H9 (cell line): Measurements from ENCODE around the gene SGTA. TPM values are rescaled to one million over a fixed set of nuclear protein-coding genes. Genes with fewer than 3 reads are reported as not detected.

Experiments
- DNase-seq: peaks from one replicate; pipeline ENCODE4 v3.0.0-alpha.2; 2017
- H2AFZ ChIP-seq: one replicate; pipeline ENCODE4 v1.6.1; 2013; ENCODE audit warnings: mild to moderate bottlenecking, low read length, control low read depth, moderate library complexity
- H2AK5ac ChIP-seq: 2 replicates; pipeline ENCODE4 v1.6.1; 2013; ENCODE audit warnings: low read length, control low read depth, mixed read lengths; ENCODE audit not compliant: insufficient read length
- H2BK120ac ChIP-seq: one replicate; pipeline ENCODE4 v1.6.1; 2013; ENCODE audit warnings: low read depth, mild to moderate bottlenecking, low read length, control low read depth, inconsistent platforms; ENCODE audit not compliant: poor library complexity, severe bottlenecking
- H2BK12ac ChIP-seq: 2 replicates; pipeline ENCODE4 v1.6.1; 2013; ENCODE audit warnings: low read length, control low read depth, mixed read lengths, low read depth; ENCODE audit not compliant: insufficient read length
- H2BK15ac ChIP-seq: 2 replicates; pipeline ENCODE4 v1.6.1; 2013; ENCODE audit warnings: low read depth, low read length, control low read depth
- H2BK20ac ChIP-seq: one replicate; pipeline ENCODE4 v1.6.1; 2013; ENCODE audit warnings: low read depth, mild to moderate bottlenecking, low read length, control low read depth, inconsistent platforms; ENCODE audit not compliant: poor library complexity, severe bottlenecking
- H2BK5ac ChIP-seq: 2 replicates; pipeline ENCODE4 v1.6.1; 2013; ENCODE audit warnings: low read length, control low read depth, mixed read lengths; ENCODE audit not compliant: insufficient read length
- H3K14ac ChIP-seq: 2 replicates; pipeline ENCODE4 v1.6.1; 2013; ENCODE audit warnings: low read length, control low read depth; ENCODE audit not compliant: insufficient read depth
- H3K18ac ChIP-seq: 2 replicates; pipeline ENCODE4 v1.6.1; 2013; ENCODE audit warnings: low read depth, mild to moderate bottlenecking, mixed read lengths, low read length, control low read depth; ENCODE audit not compliant: insufficient read length
- H3K23ac ChIP-seq: 2 replicates; pipeline ENCODE4 v1.6.1; 2013; ENCODE audit warnings: low read length, control low read depth, mixed read lengths, low read depth; ENCODE audit not compliant: insufficient read length
- H3K23me2 ChIP-seq: 2 replicates; pipeline ENCODE4 v1.6.1; 2013; ENCODE audit warnings: low read depth, mild to moderate bottlenecking, mixed read lengths, low read length, control low read depth; ENCODE audit not compliant: insufficient read length, poor library complexity, severe bottlenecking
- H3K27ac ChIP-seq: 2 replicates; pipeline ENCODE4 v1.5.1; 2013; ENCODE audit warnings: low read length, control low read depth, mixed read lengths, low read depth; ENCODE audit not compliant: insufficient read length
- H3K27me3 ChIP-seq: 2 replicates; pipeline ENCODE4 v1.6.1; 2013; ENCODE audit warnings: low read length, control low read depth, inconsistent platforms; ENCODE audit not compliant: insufficient read depth
- H3K4ac ChIP-seq: 2 replicates; pipeline ENCODE4 v1.6.1; 2013; ENCODE audit warnings: low read depth, mild to moderate bottlenecking, control low read depth, inconsistent platforms, low read length, moderate library complexity
- H3K4me1 ChIP-seq: 2 replicates; pipeline ENCODE4 v1.6.1; 2013; ENCODE audit warnings: low read length, control low read depth, inconsistent platforms; ENCODE audit not compliant: insufficient read depth
- H3K4me2 ChIP-seq: 2 replicates; pipeline ENCODE4 v1.6.1; 2013; ENCODE audit warnings: low read length, control low read depth, mixed read lengths; ENCODE audit not compliant: insufficient read length, insufficient read depth
- H3K56ac ChIP-seq: 2 replicates; pipeline ENCODE4 v1.6.1; 2013; ENCODE audit warnings: low read depth, mild to moderate bottlenecking, mixed read lengths, low read length, control low read depth; ENCODE audit not compliant: insufficient read length
- H3K79me1 ChIP-seq: 2 replicates; pipeline ENCODE4 v1.6.1; 2013; ENCODE audit warnings: low read depth, mild to moderate bottlenecking, moderate library complexity, low read length, control low read depth, inconsistent platforms; ENCODE audit not compliant: insufficient read depth, poor library complexity, severe bottlenecking
- H3K79me2 ChIP-seq: 2 replicates; pipeline ENCODE4 v1.6.1; 2013; ENCODE audit warnings: low read length, control low read depth, inconsistent platforms; ENCODE audit not compliant: insufficient read depth
- H3K9ac ChIP-seq: 2 replicates; pipeline ENCODE4 v1.6.1; 2013; ENCODE audit warnings: low read length, control low read depth, mixed read lengths; ENCODE audit not compliant: insufficient read length; ENCODE audit errors: extremely low read depth
- H3K9me3 ChIP-seq: one replicate; pipeline ENCODE4 v1.6.1; 2013; ENCODE audit warnings: low read depth, low read length, inconsistent platforms; ENCODE audit not compliant: control insufficient read depth
- H3T11ph ChIP-seq: one replicate; pipeline ENCODE4 v1.6.1; 2013; ENCODE audit warnings: mild to moderate bottlenecking, low read length, control low read depth, inconsistent platforms
- H4K20me1 ChIP-seq: one replicate; pipeline ENCODE4 v1.6.1; 2013; ENCODE audit not compliant: control insufficient read depth, insufficient read length, insufficient read depth
- H4K5ac ChIP-seq: 2 replicates; pipeline ENCODE4 v1.6.1; 2013; ENCODE audit warnings: low read depth, mild to moderate bottlenecking, mixed read lengths, low read length, control low read depth; ENCODE audit not compliant: insufficient read length
- H4K8ac ChIP-seq: replicated peaks from 2 replicates; pipeline ENCODE4 v1.6.1; 2013; ENCODE audit warnings: low read length, control low read depth, mixed read lengths, low read depth; ENCODE audit not compliant: insufficient read length
- H4K91ac ChIP-seq: 2 replicates; pipeline ENCODE4 v1.6.1; 2013; ENCODE audit warnings: low read depth, mild to moderate bottlenecking, moderate library complexity, mixed read lengths, low read length, control low read depth; ENCODE audit not compliant: insufficient read length
- H3K27ac Mint-ChIP-seq, 3 experiments: 2 replicates in 2 of 3; 3 replicates in 1 of 3; pipeline ENCODE4 v1.8.0; 2020 to 2021; ENCODE audit warnings: mixed read lengths in 3 of 3, mild to moderate bottlenecking in 1 of 3, moderate library complexity in 1 of 3
- H3K27me3 Mint-ChIP-seq: 2 replicates; pipeline ENCODE4 v1.8.0; 2021; ENCODE audit warnings: low read depth, mild to moderate bottlenecking, moderate library complexity, mixed read lengths
- H3K36me3 Mint-ChIP-seq, 3 experiments: 2 replicates in 2 of 3; 3 replicates in 1 of 3; pipeline ENCODE4 v1.8.0; 2020 to 2021; ENCODE audit warnings: low read depth in 3 of 3, mixed read lengths in 3 of 3; ENCODE audit not compliant: insufficient read depth in 1 of 3
- H3K4me1 Mint-ChIP-seq, 2 experiments: 2 replicates each; pipeline ENCODE4 v1.8.0; 2020; ENCODE audit warnings: mixed read lengths in 2 of 2
- H3K4me3 Mint-ChIP-seq, 2 experiments: 2 replicates in 1 of 2; 3 replicates in 1 of 2; pipeline ENCODE4 v1.8.0; 2020 to 2021; ENCODE audit warnings: mild to moderate bottlenecking in 2 of 2, mixed read lengths in 2 of 2, moderate library complexity in 1 of 2
- H3K9me3 Mint-ChIP-seq, 2 experiments: 2 replicates in 1 of 2; 3 replicates in 1 of 2; pipeline ENCODE4 v1.8.0; 2020; ENCODE audit warnings: mild to moderate bottlenecking in 2 of 2, mixed read lengths in 2 of 2, moderate library complexity in 1 of 2
- CTCF ChIP-seq: fragments of 200-600 bp; sonication (generic); conservative IDR thresholded peaks from 3 replicates; pipeline ENCODE4 v1.8.0; 2021; ENCODE audit warnings: antibody characterized with exemption, mild to moderate bottlenecking
- WGBS: extraction: QIAGEN DNeasy Blood & Tissue Kit; methylation state at CpG from one replicate; pipeline ENCODE4 v1.1.7; 2013; ENCODE audit warnings: missing lambda C conversion rate, low lambda C conversion rate, mixed read lengths; ENCODE audit not compliant: insufficient read length; ENCODE audit errors: extremely low coverage; 5-methylcytosine and 5-hydroxymethylcytosine counted together
- total RNA-seq: library from RNA; stranded (reverse); gene quantifications from 2 replicates; pipeline ENCODE4 v1.2.1, GENCODE V29; 2021

Gene SGTA
- total RNA-seq, 1 experiment from 2014 or later: 102 TPM

GRCh38 chr19:2803486-2804155 lies 20.5 kb upstream of the SGTA start:
- Histone ChIP-seq H3K4ac (no peak overlapping the region), H3K23ac (no peak overlapping the region), H2BK120ac (no peak overlapping the region), H3K27me3 (no peaks in the 10 kb centered on the region), H4K8ac (no peak overlapping the region), H2AK5ac (no peak overlapping the region), H3K9ac (no peak overlapping the region), H2AFZ (no peak overlapping the region), H3T11ph (no peak overlapping the region), H3K4me2 (no peak overlapping the region), H3K14ac (no peak overlapping the region), H3K27ac (no peak overlapping the region), H4K5ac (no peak overlapping the region), H3K79me2 (no peaks in the 10 kb centered on the region), H3K4me1 (no peaks in the 10 kb centered on the region), H2BK15ac (no peak overlapping the region), H3K56ac (no peak overlapping the region), H2BK12ac (no peak overlapping the region), H3K23me2 (no peaks in the 10 kb centered on the region), H3K18ac (no peak overlapping the region), H4K91ac (no peak overlapping the region), H2BK5ac (no peak overlapping the region), H2BK20ac (no peak overlapping the region), H3K9me3 (no peaks in the 10 kb centered on the region), H3K79me1 (peaks cover 4% of the 10 kb centered on the region), H4K20me1 (no peaks in the 10 kb centered on the region)
- no peaks in the 10 kb centered on the region for H3K27me3 Mint-ChIP-seq
- DNase-seq: no peak
- H3K27ac Mint-ChIP-seq: peak overlapping the region in 2 of 3 experiments; percentile 28 to 44; a peak in 1 of 7 replicates
- no CpG with 5 or more reads among the region's 29 CpGs for WGBS
- peaks cover 19 to 75% (median 75%) of the 10 kb centered on the region in 3 experiments for H3K36me3 Mint-ChIP-seq
- H3K9me3 Mint-ChIP-seq: no peaks in the 10 kb centered on the region
- no peaks in the 10 kb centered on the region for H3K4me1 Mint-ChIP-seq
- TF ChIP-seq CTCF: no peak
- H3K4me3 Mint-ChIP-seq: no peak overlapping the region; a peak in 1 of 5 replicates
